ENCODE results near the gene FAM184A.
A peak's percentile ranks its signal among the peaks of the same experiment; 100 is the strongest.
"Not testable (repeated sequence)": the region's sequence is repeated elsewhere in the genome, so short reads cannot be mapped to it uniquely, and the experiment has no call there.

Gene FAM184A

GRCh38 chr6:119024111-119024510 is 54.4 kb downstream of the FAM184A start:
- H3K4me3 ChIP-seq (ENCODE audit: low read length in 2 of 2): no peak overlapping the region
- H3K9ac ChIP-seq (ENCODE audit: low read depth, low read length, poor library complexity): no peak overlapping the region
- H3K27ac ChIP-seq (replicated peaks; ENCODE audit: low read length): no peak overlapping the region
- H3K14ac ChIP-seq (ENCODE audit: low read length): no peak overlapping the region
- no peak overlapping the region for H2AK5ac ChIP-seq (ENCODE audit: low read depth, low read length)
- H3K79me1 ChIP-seq (ENCODE audit: low read depth, low read length): no peaks in the 10 kb centered on the region
- H3K23ac ChIP-seq (ENCODE audit: low read depth, low read length, poor library complexity): no peak overlapping the region
- peaks cover 0 to 45% of the 10 kb centered on the region in 2 donors for H3K36me3 ChIP-seq (replicated peaks in 1 of 2; ENCODE audit: control insufficient read depth in 2 of 2, insufficient read depth in 2 of 2, low read length in 2 of 2)
- no peak overlapping the region for H2BK5ac ChIP-seq (ENCODE audit: low read length)
- no peak overlapping the region for H2BK15ac ChIP-seq (ENCODE audit: low read length)
- H4K91ac ChIP-seq (ENCODE audit: low read depth, low read length, poor library complexity): no peak overlapping the region
- peaks cover 0 to 16% (median 0%) of the 10 kb centered on the region in 3 experiments for H3K27me3 ChIP-seq (ENCODE audit: control insufficient read depth in 3 of 3, insufficient read depth in 3 of 3, low read depth in 1 of 3, low read length in 3 of 3)
- no peak overlapping the region for H4K8ac ChIP-seq (ENCODE audit: low read depth, low read length)
- no peak overlapping the region for H3K4me2 ChIP-seq (ENCODE audit: insufficient read depth, low read length, poor library complexity, severe bottlenecking)
- peaks cover 0 to 10% of the 10 kb centered on the region in 2 donors for H3K4me1 ChIP-seq (ENCODE audit: control insufficient read depth in 2 of 2, insufficient read depth in 1 of 2, low read depth in 1 of 2, low read length in 2 of 2)
- H2BK12ac ChIP-seq (ENCODE audit: low read length): no peak overlapping the region
- no peak overlapping the region for H3K4ac ChIP-seq (ENCODE audit: low read length)
- H2AFZ ChIP-seq (ENCODE audit: low read length): peak overlapping the region; percentile 65
- WGBS, 2 donors (ENCODE audit: extremely low coverage in 2 of 2, insufficient read length in 2 of 2, insufficient replicate concordance in 1 of 2): no CpG with 5 or more reads among the region's 6 CpGs
- DNase-seq (ENCODE audit: low spot score): peak; percentile 18
- no peak overlapping the region for H3K18ac ChIP-seq (ENCODE audit: low read length)
- H2BK120ac ChIP-seq (ENCODE audit: low read depth, low read length): no peak overlapping the region
- H3K9me3 ChIP-seq (replicated peaks in 1 of 2; ENCODE audit: control insufficient read depth in 2 of 2, insufficient read depth in 1 of 2, low read depth in 1 of 2, low read length in 2 of 2): peaks cover 0 to 2% of the 10 kb centered on the region in 2 donors

- no peak overlapping the region for H3K27ac ChIP-seq (replicated peaks; ENCODE audit: low read length)
- no peak overlapping the region for H2BK15ac ChIP-seq (ENCODE audit: low read length)
- H3K27me3 ChIP-seq (ENCODE audit: control insufficient read depth in 3 of 3, insufficient read depth in 3 of 3, low read depth in 1 of 3, low read length in 3 of 3): peaks cover 0 to 16% (median 0%) of the 10 kb centered on the region in 3 experiments
- no peak overlapping the region for H2AK5ac ChIP-seq (ENCODE audit: low read depth, low read length)
- no peak overlapping the region for H4K8ac ChIP-seq (ENCODE audit: low read depth, low read length)
- H3K4me2 ChIP-seq (ENCODE audit: insufficient read depth, low read length, poor library complexity, severe bottlenecking): no peak overlapping the region
- no peak overlapping the region for H2BK5ac ChIP-seq (ENCODE audit: low read length)
- H3K23ac ChIP-seq (ENCODE audit: low read depth, low read length, poor library complexity): no peak overlapping the region
- H3K4me3 ChIP-seq (ENCODE audit: low read length in 2 of 2): no peak overlapping the region
- no peak overlapping the region for H3K4ac ChIP-seq (ENCODE audit: low read length)
- H3K9ac ChIP-seq (ENCODE audit: low read depth, low read length, poor library complexity): no peak overlapping the region
- WGBS, 2 donors (ENCODE audit: extremely low coverage in 2 of 2, insufficient read length in 2 of 2, insufficient replicate concordance in 1 of 2): no CpG with 5 or more reads among the region's 4 CpGs
- no peak overlapping the region for H3K18ac ChIP-seq (ENCODE audit: low read length)
- H2AFZ ChIP-seq (ENCODE audit: low read length): no peak overlapping the region
- no peak overlapping the region for H2BK12ac ChIP-seq (ENCODE audit: low read length)
- no peak overlapping the region for H2BK120ac ChIP-seq (ENCODE audit: low read depth, low read length)
- DNase-seq (ENCODE audit: low spot score): no peak
- H3K79me1 ChIP-seq (ENCODE audit: low read depth, low read length): peaks cover 2% of the 10 kb centered on the region
- H3K9me3 ChIP-seq (replicated peaks in 1 of 2; ENCODE audit: control insufficient read depth in 2 of 2, insufficient read depth in 1 of 2, low read depth in 1 of 2, low read length in 2 of 2): peaks cover 0 to 6% of the 10 kb centered on the region in 2 donors
- no peak overlapping the region for H3K14ac ChIP-seq (ENCODE audit: low read length)
- H4K91ac ChIP-seq (ENCODE audit: low read depth, low read length, poor library complexity): no peak overlapping the region
- peaks cover 0 to 10% of the 10 kb centered on the region in 2 donors for H3K4me1 ChIP-seq (ENCODE audit: control insufficient read depth in 2 of 2, insufficient read depth in 1 of 2, low read depth in 1 of 2, low read length in 2 of 2)
- H3K36me3 ChIP-seq (replicated peaks in 1 of 2; ENCODE audit: control insufficient read depth in 2 of 2, insufficient read depth in 2 of 2, low read length in 2 of 2): peaks cover 1 to 54% of the 10 kb centered on the region in 2 donors
Measured at GRCh38 chr6:119022796-119023195, 55.7 kb downstream of the FAM184A start.

GRCh38 chr6:119020597-119021561 is 57.6 kb downstream of the FAM184A start:
- Histone ChIP-seq H2BK12ac (ENCODE audit: low read length) (no peak overlapping the region), H3K14ac (ENCODE audit: low read length) (no peak overlapping the region), H3K36me3 (replicated peaks in 1 of 2; ENCODE audit: control insufficient read depth in 2 of 2, insufficient read depth in 2 of 2, low read length in 2 of 2) (peaks cover 1 to 68% of the 10 kb centered on the region in 2 donors), H3K9ac (ENCODE audit: low read depth, low read length, poor library complexity) (no peak overlapping the region), H3K4ac (ENCODE audit: low read length) (no peak overlapping the region), H3K27ac (replicated peaks; ENCODE audit: low read length) (no peak overlapping the region), H3K4me3 (ENCODE audit: low read length in 2 of 2) (no peak overlapping the region), H3K4me2 (ENCODE audit: insufficient read depth, low read length, poor library complexity, severe bottlenecking) (no peak overlapping the region), H3K23ac (ENCODE audit: low read depth, low read length, poor library complexity) (no peak overlapping the region), H2BK120ac (ENCODE audit: low read depth, low read length) (no peak overlapping the region), H2BK5ac (ENCODE audit: low read length) (no peak overlapping the region), H2BK15ac (ENCODE audit: low read length) (no peak overlapping the region), H3K79me1 (ENCODE audit: low read depth, low read length) (peaks cover 3% of the 10 kb centered on the region), H2AFZ (ENCODE audit: low read length) (no peak overlapping the region), H4K91ac (ENCODE audit: low read depth, low read length, poor library complexity) (no peak overlapping the region), H4K8ac (ENCODE audit: low read depth, low read length) (no peak overlapping the region), H2AK5ac (ENCODE audit: low read depth, low read length) (no peak overlapping the region), H3K4me1 (ENCODE audit: control insufficient read depth in 2 of 2, insufficient read depth in 1 of 2, low read depth in 1 of 2, low read length in 2 of 2) (peaks cover 0 to 10% of the 10 kb centered on the region in 2 donors), H3K27me3 (ENCODE audit: control insufficient read depth in 3 of 3, insufficient read depth in 3 of 3, low read depth in 1 of 3, low read length in 3 of 3) (peaks cover 0 to 9% (median 0%) of the 10 kb centered on the region in 3 experiments), H3K9me3 (replicated peaks in 1 of 2; ENCODE audit: control insufficient read depth in 2 of 2, insufficient read depth in 1 of 2, low read depth in 1 of 2, low read length in 2 of 2) (peaks cover 0 to 13% of the 10 kb centered on the region in 2 donors), H3K18ac (ENCODE audit: low read length) (no peak overlapping the region)
- WGBS, 2 donors (ENCODE audit: extremely low coverage in 2 of 2, insufficient read length in 2 of 2, insufficient replicate concordance in 1 of 2): no CpG with 5 or more reads among the region's 2 CpGs
- no peak for DNase-seq (ENCODE audit: low spot score)

DNA sequence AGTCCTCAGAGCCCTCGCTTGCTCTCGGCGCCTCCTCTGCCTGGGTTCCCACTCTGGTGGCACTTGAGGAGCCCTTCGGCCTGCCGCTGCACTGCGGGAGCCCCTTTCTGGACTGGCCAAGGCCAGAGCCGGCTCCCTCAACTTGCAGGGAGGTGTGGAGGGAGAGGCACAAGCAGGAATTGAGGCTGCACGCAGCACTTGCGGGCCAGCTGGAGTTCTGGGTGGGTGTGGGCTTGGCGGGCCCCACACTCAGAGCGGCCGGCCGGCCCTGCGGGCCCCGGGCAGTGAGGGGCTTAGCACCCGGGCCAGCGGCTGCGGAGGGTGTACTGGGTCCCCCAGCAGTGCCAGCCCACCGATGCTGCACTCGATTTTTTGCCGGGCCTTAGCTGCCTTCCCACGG is 63.3 kb downstream of the FAM184A start:
- not testable (repeated sequence) for H3K4me3 ChIP-seq (ENCODE audit: low read length in 2 of 2); H3K9ac ChIP-seq (ENCODE audit: low read depth, low read length, poor library complexity); DNase-seq (ENCODE audit: low spot score); H2BK5ac ChIP-seq (ENCODE audit: low read length); H3K14ac ChIP-seq (ENCODE audit: low read length); H3K4me2 ChIP-seq (ENCODE audit: insufficient read depth, low read length, poor library complexity, severe bottlenecking); H4K91ac ChIP-seq (ENCODE audit: low read depth, low read length, poor library complexity); H3K18ac ChIP-seq (ENCODE audit: low read length); H3K4me1 ChIP-seq (ENCODE audit: control insufficient read depth in 2 of 2, insufficient read depth in 1 of 2, low read depth in 1 of 2, low read length in 2 of 2); H3K27me3 ChIP-seq (ENCODE audit: control insufficient read depth in 3 of 3, insufficient read depth in 3 of 3, low read depth in 1 of 3, low read length in 3 of 3); H3K4ac ChIP-seq (ENCODE audit: low read length); H2AFZ ChIP-seq (ENCODE audit: low read length); H2AK5ac ChIP-seq (ENCODE audit: low read depth, low read length); H3K79me1 ChIP-seq (ENCODE audit: low read depth, low read length); H2BK12ac ChIP-seq (ENCODE audit: low read length); H2BK15ac ChIP-seq (ENCODE audit: low read length); H2BK120ac ChIP-seq (ENCODE audit: low read depth, low read length); H4K8ac ChIP-seq (ENCODE audit: low read depth, low read length); H3K27ac ChIP-seq (replicated peaks; ENCODE audit: low read length); H3K23ac ChIP-seq (ENCODE audit: low read depth, low read length, poor library complexity)
- WGBS, 2 donors (ENCODE audit: extremely low coverage in 2 of 2, insufficient read length in 2 of 2, insufficient replicate concordance in 1 of 2): no CpG with 5 or more reads among the region's 22 CpGs
- H3K9me3 ChIP-seq (replicated peaks in 1 of 2; ENCODE audit: control insufficient read depth in 2 of 2, insufficient read depth in 1 of 2, low read depth in 1 of 2, low read length in 2 of 2): peaks cover 0 to 14% of the 10 kb centered on the region in 2 donors
- peaks cover 1 to 89% of the 10 kb centered on the region in 2 donors for H3K36me3 ChIP-seq (replicated peaks in 1 of 2; ENCODE audit: control insufficient read depth in 2 of 2, insufficient read depth in 2 of 2, low read length in 2 of 2)

Data from neuronal stem cell (in vitro differentiated cells).